HEK293T (cell line): ENCODE measurements around the gene SEMA3B.
A peak's percentile ranks its signal among the peaks of the same experiment; 100 is the strongest.

Experiments used
- CTCF ChIA-PET: fragments of 350-600 bp; formaldehyde crosslinking; extraction: SDS; loops from one replicate; lab custom pipeline; 2021; ENCODE audit warnings: antibody characterized with exemption, inconsistent platforms; lab: Yijun Ruan, JAX
- POLR2A ChIA-PET: fragments of 350-600 bp; formaldehyde crosslinking; extraction: SDS; loops from one replicate; lab custom pipeline; 2020; ENCODE audit warnings: antibody characterized with exemption, inconsistent platforms; lab: Yijun Ruan, JAX
- DNase-seq: peaks from one replicate; pipeline ENCODE4 v3.0.0; 2012; ENCODE audit warnings: mixed read lengths; ENCODE audit errors: extremely low spot score
- ARNT ChIP-seq: fragments of 450-650 bp; IDR thresholded peaks from 2 replicates; pipeline ENCODE4 v1.6.1; 2017; ENCODE audit warnings: mild to moderate bottlenecking
- BHLHE40 ChIP-seq: fragments of 450-650 bp; IDR thresholded peaks from 2 replicates; pipeline ENCODE4 v1.6.1; 2016; ENCODE audit warnings: mild to moderate bottlenecking, moderate library complexity, borderline replicate concordance
- CTBP1 ChIP-seq: fragments of 450-650 bp; IDR thresholded peaks from 2 replicates; pipeline ENCODE4 v1.6.1; 2016; ENCODE audit warnings: borderline replicate concordance
- ELF4 ChIP-seq: fragments of 450-650 bp; IDR thresholded peaks from 2 replicates; pipeline ENCODE4 v1.6.1; 2017; ENCODE audit warnings: antibody characterized with exemption
- FOXA1 ChIP-seq: fragments of 450-650 bp; IDR thresholded peaks from 2 replicates; pipeline ENCODE4 v1.6.1; 2016; ENCODE audit warnings: mild to moderate bottlenecking
- FOXK2 ChIP-seq: fragments of 450-650 bp; IDR thresholded peaks from 2 replicates; pipeline ENCODE4 v1.6.1; 2016; ENCODE audit warnings: mild to moderate bottlenecking
- FOXM1 ChIP-seq: fragments of 450-650 bp; IDR thresholded peaks from 2 replicates; pipeline ENCODE4 v1.6.1; 2017; ENCODE audit warnings: mild to moderate bottlenecking, borderline replicate concordance
- HDGF ChIP-seq: fragments of 450-650 bp; IDR thresholded peaks from 2 replicates; pipeline ENCODE4 v1.6.1; 2017; ENCODE audit warnings: antibody characterized with exemption, borderline replicate concordance
- L3MBTL2 ChIP-seq: fragments of 450-650 bp; conservative IDR thresholded peaks from 2 replicates; pipeline ENCODE4 v1.6.1; 2016; ENCODE audit warnings: mild to moderate bottlenecking
- LEF1 ChIP-seq: fragments of 450-650 bp; IDR thresholded peaks from 2 replicates; pipeline ENCODE4 v1.6.1; 2017; ENCODE audit warnings: mild to moderate bottlenecking, borderline replicate concordance
- NFRKB ChIP-seq: fragments of 450-650 bp; IDR thresholded peaks from 2 replicates; pipeline ENCODE4 v1.6.1; 2016; ENCODE audit warnings: mild to moderate bottlenecking, moderate library complexity
- SP1 ChIP-seq: fragments of 450-650 bp; IDR thresholded peaks from 2 replicates; pipeline ENCODE4 v1.6.1; 2017
- SUZ12 ChIP-seq: fragments of 450-650 bp; IDR thresholded peaks from 2 replicates; pipeline ENCODE4 v1.6.1; 2016; ENCODE audit warnings: mild to moderate bottlenecking
- TARDBP ChIP-seq: fragments of 450-650 bp; IDR thresholded peaks from 2 replicates; pipeline ENCODE4 v1.6.1; 2016
- ZNF384 ChIP-seq: fragments of 450-650 bp; IDR thresholded peaks from 2 replicates; pipeline ENCODE4 v1.6.1; 2016
- TF ChIP-seq, protein P1 (sequence below): fragments of 450-650 bp; IDR thresholded peaks from 2 replicates; pipeline ENCODE4 v1.6.1; 2016

SEMA3B gene

GRCh38 chr3:50267280-50267913, 1.6 kb upstream of the SEMA3B start:
- CTCF ChIA-PET: interaction anchor here (0.6 to 1.6 kb wide), 7 partner anchors 8 to 73 kb away, joined by 3 to 5 read pairs (median 3); no protein-coding TSS in a partner anchor
- POLR2A ChIA-PET: interaction anchor here (0.6 to 2.6 kb wide), 8 partner anchors 30 to 338 kb away, joined by 3 to 12 read pairs (median 4); partner anchors contain the start of genes GNAI2, MON1A and SLC38A3

DNA sequence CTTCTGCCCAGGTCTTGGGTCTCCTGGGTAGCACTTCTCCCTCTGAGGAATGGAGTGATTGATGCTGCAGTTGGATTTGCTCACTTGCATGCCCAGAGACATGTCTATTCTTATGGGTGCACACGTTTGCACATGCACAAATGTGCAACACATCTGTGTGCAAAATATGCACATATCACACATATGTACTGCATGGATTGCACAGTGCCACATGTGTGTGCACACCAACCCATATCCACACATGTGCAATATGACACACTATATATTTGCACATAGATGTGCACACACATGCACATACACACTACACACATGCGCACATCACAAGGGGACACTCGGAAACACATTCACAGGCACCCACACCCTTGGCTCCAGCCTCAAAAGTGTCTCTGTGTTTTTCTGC, 671 bp upstream of the SEMA3B start:
- DNase-seq: no peak
- ChIA-PET POLR2A (interaction anchor here (0.8 to 2.6 kb wide), 6 partner anchors 9 to 339 kb away, joined by 3 to 12 read pairs (median 5); partner anchors contain the start of genes GNAI2 and MON1A), CTCF (interaction anchor here (0.8 to 1.6 kb wide), 3 partner anchors 11 to 39 kb away, joined by 3 to 5 read pairs (median 3); no protein-coding TSS in a partner anchor)
- no peak for TF ChIP-seq ZNF384
- TF ChIP-seq FOXM1: no peak
- TF ChIP-seq TARDBP: no peak
- TF ChIP-seq BHLHE40: no peak
- no peak for TF ChIP-seq L3MBTL2
- TF ChIP-seq ELF4: no peak
- no peak for TF ChIP-seq FOXA1
- no peak for TF ChIP-seq ARNT
- TF ChIP-seq NFRKB: no peak
- TF ChIP-seq LEF1: no peak
- TF ChIP-seq CTBP1: no peak
- no peak for TF ChIP-seq HDGF
- TF ChIP-seq, protein P1, sequence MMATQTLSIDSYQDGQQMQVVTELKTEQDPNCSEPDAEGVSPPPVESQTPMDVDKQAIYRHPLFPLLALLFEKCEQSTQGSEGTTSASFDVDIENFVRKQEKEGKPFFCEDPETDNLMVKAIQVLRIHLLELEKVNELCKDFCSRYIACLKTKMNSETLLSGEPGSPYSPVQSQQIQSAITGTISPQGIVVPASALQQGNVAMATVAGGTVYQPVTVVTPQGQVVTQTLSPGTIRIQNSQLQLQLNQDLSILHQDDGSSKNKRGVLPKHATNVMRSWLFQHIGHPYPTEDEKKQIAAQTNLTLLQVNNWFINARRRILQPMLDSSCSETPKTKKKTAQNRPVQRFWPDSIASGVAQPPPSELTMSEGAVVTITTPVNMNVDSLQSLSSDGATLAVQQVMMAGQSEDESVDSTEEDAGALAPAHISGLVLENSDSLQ: no peak
- no peak for TF ChIP-seq FOXK2
- TF ChIP-seq SP1: no peak
- TF ChIP-seq SUZ12: no peak

More at GRCh38 chr3:50267280-50267913, 1.6 kb upstream of the SEMA3B start:
- peak; percentile 55 for DNase-seq
- TF ChIP-seq L3MBTL2 (no peak), CTBP1 (no peak), SUZ12 (no peak), LEF1 (no peak), BHLHE40 (no peak), TARDBP (no peak), FOXM1 (no peak)
- TF ChIP-seq, protein P1: no peak

DNA sequence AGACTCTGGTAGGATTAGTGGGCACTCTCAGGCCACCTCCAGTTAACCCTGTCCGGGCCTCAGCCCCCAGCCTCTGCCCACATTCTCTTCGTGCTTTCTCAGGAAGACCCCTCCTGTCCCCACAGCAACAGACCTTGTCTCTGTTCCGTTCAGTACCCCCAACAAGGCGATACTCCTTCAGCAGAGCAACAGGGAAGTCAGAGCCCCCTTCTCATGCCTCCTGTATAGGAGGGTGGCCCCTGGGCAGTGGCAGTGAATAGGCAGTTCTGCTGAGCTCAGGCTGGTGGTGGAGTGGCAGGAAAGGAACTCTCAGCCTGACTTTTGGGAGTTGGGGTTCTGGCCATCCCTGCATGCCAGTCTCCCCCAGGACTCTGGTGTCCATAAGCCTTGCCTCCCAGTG, 513 bp downstream of the SEMA3B start:
- CTCF ChIA-PET: interaction anchor here (1.4 kb wide), 1 partner anchor 23 kb away, joined by 5 read pairs; no protein-coding TSS in a partner anchor
- TF ChIP-seq FOXA1 (no peak), SUZ12 (no peak), ZNF384 (no peak), LEF1 (no peak), TARDBP (no peak), ARNT (no peak), L3MBTL2 (no peak), ELF4 (no peak), BHLHE40 (no peak)
- TF ChIP-seq, protein P1: no peak

GRCh38 chr3:50269977-50270413, 1.0 kb downstream of the SEMA3B start:
- POLR2A ChIA-PET: interaction anchor here (1.0 to 2.0 kb wide), 4 partner anchors 10 to 67 kb away, joined by 3 to 8 read pairs (median 4); no protein-coding TSS in a partner anchor
- CTCF ChIA-PET: interaction anchor here (1.4 to 2.6 kb wide), 2 partner anchors 10 to 23 kb away, joined by 5 to 9 read pairs; no protein-coding TSS in a partner anchor
- no peak for TF ChIP-seq FOXK2
- TF ChIP-seq FOXA1: no peak
- no peak for TF ChIP-seq BHLHE40
- TF ChIP-seq L3MBTL2: no peak
- no peak for TF ChIP-seq NFRKB
- TF ChIP-seq TARDBP: no peak
- DNase-seq: no peak

More for the DNA sequence above, 513 bp downstream of the SEMA3B start:
- no peak for DNase-seq
- POLR2A ChIA-PET: interaction anchor here (1.0 to 2.0 kb wide), 3 partner anchors 10 to 68 kb away, joined by 4 to 8 read pairs (median 5); no protein-coding TSS in a partner anchor

DNA sequence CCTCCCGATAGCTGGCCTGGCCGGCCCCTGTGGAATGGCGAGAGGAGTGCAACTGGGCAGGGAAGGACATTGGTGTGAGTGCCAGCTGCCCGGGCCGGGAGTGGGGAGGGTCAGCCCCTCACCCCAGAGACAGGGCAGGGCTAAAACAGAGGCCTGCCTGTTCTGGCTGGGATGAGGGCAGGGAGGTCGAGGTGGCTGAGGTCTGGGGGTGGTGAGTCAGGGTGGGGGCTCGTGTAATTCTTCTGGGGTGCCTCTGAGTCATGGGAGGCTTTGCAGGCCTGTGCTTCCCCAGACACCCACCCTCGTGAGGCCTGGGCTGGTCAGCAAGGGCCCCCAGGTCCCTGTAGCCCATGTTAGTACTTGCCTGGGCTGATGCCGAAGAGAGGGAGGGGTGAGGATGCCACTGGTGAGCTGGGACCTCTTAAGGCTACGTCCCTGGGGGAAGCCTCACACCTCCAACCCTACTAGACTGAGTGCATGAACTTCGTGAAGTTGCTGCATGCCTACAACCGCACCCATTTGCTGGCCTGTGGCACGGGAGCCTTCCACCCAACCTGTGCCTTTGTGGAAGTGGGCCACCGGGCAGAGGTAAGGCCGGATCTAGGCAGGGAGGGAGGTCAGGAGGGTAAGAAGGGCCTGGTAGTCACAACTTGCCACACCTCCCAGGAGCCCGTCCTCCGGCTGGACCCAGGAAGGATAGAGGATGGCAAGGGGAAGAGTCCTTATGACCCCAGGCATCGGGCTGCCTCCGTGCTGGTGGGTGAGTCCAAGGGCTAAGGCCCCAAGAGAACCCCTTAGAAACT, 1.7 kb downstream of the SEMA3B start:
- TF ChIP-seq NFRKB: no peak
- no peak for TF ChIP-seq BHLHE40
- TF ChIP-seq, protein P1: no peak
- TF ChIP-seq L3MBTL2: no peak
- no peak for TF ChIP-seq ZNF384
- no peak for TF ChIP-seq ELF4
- ChIA-PET CTCF (interaction anchor here (2.1 to 2.6 kb wide), 2 partner anchors 10 to 43 kb away, joined by 5 to 9 read pairs; no protein-coding TSS in a partner anchor), POLR2A (interaction anchor here (1.5 to 2.1 kb wide), 2 partner anchors 11 to 67 kb away, joined by 3 to 6 read pairs; no protein-coding TSS in a partner anchor)
- no peak for DNase-seq
